OCI-LY3 (cell line): ENCODE results near the gene PPDPF.

ENCODE experiments used
- H2AFZ ChIP-seq: fragments of 200-600, 300-600 bp; shearing (Covaris generic); 2 replicates; pipeline ENCODE4 v1.6.0; 2014; ENCODE audit warnings: antibody characterized with exemption, low read depth, low read length
- H3K27ac ChIP-seq: fragments of 200-600, 300-600 bp; sonication (generic); 2 replicates; pipeline ENCODE4 v1.5.1; 2014; ENCODE audit warnings: mild to moderate bottlenecking, low read length, moderate library complexity, mixed read lengths
- H3K27me3 ChIP-seq: fragments of 200-600, 300-600 bp; sonication (generic); 2 replicates; pipeline ENCODE4 v1.6.1; 2014; ENCODE audit warnings: low read depth, low read length, mixed read lengths
- H3K36me3 ChIP-seq: fragments of 200-600, 300-600 bp; sonication (generic); replicated peaks from 2 replicates; pipeline ENCODE3; 2014; ENCODE audit warnings: low read depth, low read length, mixed read lengths
- H3K4me1 ChIP-seq: fragments of 300-600, 200-600 bp; sonication (generic); 2 replicates; pipeline ENCODE4 v1.6.1; 2014; ENCODE audit warnings: low read length, mixed read lengths
- H3K4me2 ChIP-seq: fragments of 200-600, 300-600 bp; sonication (generic); 2 replicates; pipeline ENCODE4 v1.6.1; 2014; ENCODE audit warnings: low read length, mixed read lengths
- H3K4me3 ChIP-seq: fragments of 300-600, 200-600 bp; sonication (generic); 2 replicates; pipeline ENCODE4 v1.5.1; 2014; ENCODE audit warnings: antibody characterized with exemption, mild to moderate bottlenecking, low read length, moderate library complexity
- H3K79me2 ChIP-seq: fragments of 300-600, 200-600 bp; shearing (Covaris generic); 2 replicates; pipeline ENCODE4 v1.6.1; 2014; ENCODE audit warnings: mild to moderate bottlenecking, low read length, mixed read lengths
- H3K9ac ChIP-seq: fragments of 300-600, 200-600 bp; shearing (Covaris generic); 2 replicates; pipeline ENCODE4 v1.6.0; 2014; ENCODE audit warnings: mild to moderate bottlenecking, low read length, moderate library complexity
- H3K9me3 ChIP-seq: fragments of 200-600, 300-600 bp; shearing (Covaris generic); 2 replicates; pipeline ENCODE4 v1.6.1; 2014; ENCODE audit warnings: low read length, mixed read lengths; ENCODE audit not compliant: insufficient read depth
- H4K20me1 ChIP-seq: fragments of 200-600, 300-600 bp; sonication (generic); 2 replicates; pipeline ENCODE4 v1.6.1; 2016; ENCODE audit warnings: low read length, mixed read lengths; ENCODE audit not compliant: insufficient read depth
- CTCF ChIP-seq: fragments of 200-600, 300-600 bp; sonication (generic); IDR thresholded peaks from 2 replicates; pipeline ENCODE4 v1.5.1; 2014; ENCODE audit warnings: antibody characterized with exemption, low read length, low read depth
- EZH2phosphoT487 ChIP-seq: fragments of 200-600 bp; shearing (Covaris generic); IDR thresholded peaks from 2 replicates; pipeline ENCODE4 v1.6.1; 2018; ENCODE audit warnings: antibody characterized with exemption, mixed run types, low read depth

PPDPF gene

GRCh38 chr20:63531686-63532448 lies 11.3 kb downstream of the PPDPF start:
- H3K4me1 ChIP-seq: peaks cover 18% of the 10 kb centered on the region
- peaks cover 26% of the 10 kb centered on the region for H3K27me3 ChIP-seq
- H3K4me3 ChIP-seq: no peak overlapping the region
- H3K9ac ChIP-seq: no peak overlapping the region
- TF ChIP-seq EZH2phosphoT487 (no peak), CTCF (no peak)
- H2AFZ ChIP-seq: no peak overlapping the region
- H3K9me3 ChIP-seq: no peaks in the 10 kb centered on the region
- no peak overlapping the region for H3K27ac ChIP-seq
- no peak overlapping the region for H3K4me2 ChIP-seq
- no peaks in the 10 kb centered on the region for H3K79me2 ChIP-seq
- H3K36me3 ChIP-seq: no peaks in the 10 kb centered on the region
- H4K20me1 ChIP-seq: no peaks in the 10 kb centered on the region

GRCh38 chr20:63532449-63532971 lies 11.9 kb downstream of the PPDPF start:
- Histone ChIP-seq H3K27ac (no peak overlapping the region), H3K79me2 (no peaks in the 10 kb centered on the region), H3K36me3 (no peaks in the 10 kb centered on the region), H2AFZ (no peak overlapping the region), H3K9ac (no peak overlapping the region), H3K27me3 (peaks cover 20% of the 10 kb centered on the region), H3K9me3 (no peaks in the 10 kb centered on the region), H3K4me1 (peaks cover 20% of the 10 kb centered on the region), H3K4me2 (no peak overlapping the region), H3K4me3 (no peak overlapping the region), H4K20me1 (no peaks in the 10 kb centered on the region)
- TF ChIP-seq CTCF (no peak), EZH2phosphoT487 (no peak)

GRCh38 chr20:63533388-63533787 lies 12.8 kb downstream of the PPDPF start:
- no peak for TF ChIP-seq CTCF
- TF ChIP-seq EZH2phosphoT487: no peak

GRCh38 chr20:63533871-63534393 lies 13.4 kb downstream of the PPDPF start:
- no peaks in the 10 kb centered on the region for H3K36me3 ChIP-seq
- H3K9ac ChIP-seq: no peak overlapping the region
- H3K27me3 ChIP-seq: peaks cover 8% of the 10 kb centered on the region
- no peak overlapping the region for H3K4me3 ChIP-seq
- H3K4me2 ChIP-seq: no peak overlapping the region
- H3K27ac ChIP-seq: no peak overlapping the region
- TF ChIP-seq CTCF (no peak), EZH2phosphoT487 (no peak)
- H2AFZ ChIP-seq: no peak overlapping the region
- H3K4me1 ChIP-seq: peaks cover 22% of the 10 kb centered on the region
- no peaks in the 10 kb centered on the region for H4K20me1 ChIP-seq
- no peaks in the 10 kb centered on the region for H3K79me2 ChIP-seq
- H3K9me3 ChIP-seq: no peaks in the 10 kb centered on the region

More at GRCh38 chr20:63533388-63533787, 12.8 kb downstream of the PPDPF start:
- Histone ChIP-seq H3K9me3 (no peaks in the 10 kb centered on the region), H3K36me3 (no peaks in the 10 kb centered on the region), H3K27me3 (peaks cover 13% of the 10 kb centered on the region), H3K4me2 (no peak overlapping the region), H2AFZ (no peak overlapping the region), H3K4me3 (no peak overlapping the region), H3K9ac (no peak overlapping the region), H3K79me2 (no peaks in the 10 kb centered on the region), H3K27ac (no peak overlapping the region), H4K20me1 (no peaks in the 10 kb centered on the region), H3K4me1 (peaks cover 22% of the 10 kb centered on the region)
